ENCODE data around the gene SLC27A6.

The SLC27A6 gene

GRCh38 chr5:129079496-129079895 lies 114.2 kb downstream of the SLC27A6 start:
- DNase-seq (ENCODE audit: low spot score): no peak
- in situ Hi-C loops (cut with MboI; ENCODE audit: low pct_unique_long_range_greater_than_20kb, low sequenced_read_pairs, unreplicated experiment): no loop called here
- TF ChIP-seq CTCF (IDR thresholded peaks at IDR 0.05; ENCODE audit: extremely low read depth, insufficient read depth, missing control alignments): no peak

- DNase-seq (ENCODE audit: low spot score): no peak
- in situ Hi-C loops (cut with MboI; ENCODE audit: low pct_unique_long_range_greater_than_20kb, low sequenced_read_pairs, unreplicated experiment): no loop called here
- no peak for TF ChIP-seq CTCF (IDR thresholded peaks at IDR 0.05; ENCODE audit: extremely low read depth, insufficient read depth, missing control alignments)
Observed at GRCh38 chr5:129080766-129081165, 115.5 kb downstream of the SLC27A6 start.

GRCh38 chr5:129082225-129083136 lies 117.2 kb downstream of the SLC27A6 start:
- no peak for DNase-seq (ENCODE audit: low spot score)
- in situ Hi-C loops (cut with MboI; ENCODE audit: low pct_unique_long_range_greater_than_20kb, low sequenced_read_pairs, unreplicated experiment): no loop called here
- no peak for TF ChIP-seq CTCF (IDR thresholded peaks at IDR 0.05; ENCODE audit: extremely low read depth, insufficient read depth, missing control alignments)

All from GM13977 (cell line).